Measurements from ENCODE around the gene IFNL1. TPM values are rescaled to one million over a fixed set of nuclear protein-coding genes. Genes with fewer than 3 reads are reported as not detected.

The IFNL1 gene
- total RNA-seq, 2 experiments from 2014 or later = not detected

DNA sequence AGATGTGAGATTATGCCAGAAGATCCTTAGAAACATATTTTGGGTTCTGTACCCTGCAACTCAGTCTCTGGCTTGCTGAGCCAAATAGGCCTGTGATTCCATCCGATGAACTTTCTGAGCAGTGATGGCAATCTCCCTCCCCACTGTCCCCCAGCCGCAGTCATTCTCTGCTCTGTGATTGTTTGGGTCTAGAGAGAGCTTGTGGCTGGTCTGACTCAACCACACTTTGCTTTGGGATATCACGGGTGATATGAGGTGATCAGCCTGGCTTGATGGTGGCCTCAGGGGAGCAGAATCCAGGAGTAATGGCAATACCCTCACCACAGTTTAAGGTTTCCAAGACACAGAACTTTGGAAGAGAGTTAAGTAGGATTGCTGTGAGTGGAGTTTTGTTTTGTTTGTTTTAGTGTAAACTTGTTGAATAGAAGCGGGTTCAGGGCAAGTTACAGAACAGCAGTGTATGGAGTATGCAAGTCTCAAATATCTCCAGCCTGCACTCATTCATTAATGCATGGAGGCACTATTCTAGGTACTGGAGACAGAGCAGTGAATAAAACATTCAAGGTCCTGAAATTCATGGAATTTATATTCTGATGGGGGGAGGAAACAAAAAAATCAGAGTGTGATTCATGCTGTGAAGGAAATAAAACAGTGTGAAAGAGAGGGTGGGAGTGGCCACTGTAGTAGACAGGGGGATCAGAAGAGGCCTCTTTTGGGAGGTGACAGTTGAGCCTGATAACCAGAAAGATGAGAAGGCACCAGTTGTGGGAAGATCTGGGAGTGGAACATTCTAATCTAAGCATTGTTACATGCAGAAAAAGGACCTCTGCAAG is 51.3 kb downstream of the IFNL1 start:
- H3K36me3 ChIP-seq (ENCODE audit: insufficient read depth, low read length) = peaks cover 30% of the 10 kb centered on the region
- POLR2A ChIA-PET = interaction anchor here (1.3 kb wide), 1 partner anchor 43 kb away, joined by 3 read pairs; the partner anchor contains the start of gene PAF1
- H3K27me3 ChIP-seq (ENCODE audit: control insufficient read depth in 1 of 2, insufficient read depth in 2 of 2, low read length in 2 of 2) = no peaks in the 10 kb centered on the region
- CTCF ChIA-PET = interaction anchor here (0.6 kb wide), 1 partner anchor 135 kb away, joined by 3 read pairs; no protein-coding TSS in a partner anchor
- no peaks in the 10 kb centered on the region for H3K9me3 Mint-ChIP-seq
- ATAC-seq (ENCODE audit: poor library complexity) (no peak), DNase-seq (no peak)
- no peak overlapping the region for H3K27ac ChIP-seq (ENCODE audit: low read depth in 1 of 2, low read length in 2 of 2)
- H3K36me3 Mint-ChIP-seq (ENCODE audit: low read depth) = peaks cover 71% of the 10 kb centered on the region
- no peak overlapping the region for H3K4me3 ChIP-seq (ENCODE audit: low read length)
- H3K4me1 Mint-ChIP-seq (ENCODE audit: low read depth) = peaks cover 77% of the 10 kb centered on the region
- no peak overlapping the region for H3K4me3 Mint-ChIP-seq
- H3K4me1 ChIP-seq (ENCODE audit: insufficient read depth, low read length) = peaks cover 34% of the 10 kb centered on the region
- no peaks in the 10 kb centered on the region for H3K9me3 ChIP-seq (ENCODE audit: control insufficient read depth in 1 of 2, insufficient read depth in 1 of 2, low read length in 2 of 2)
- TF ChIP-seq, protein P1, sequence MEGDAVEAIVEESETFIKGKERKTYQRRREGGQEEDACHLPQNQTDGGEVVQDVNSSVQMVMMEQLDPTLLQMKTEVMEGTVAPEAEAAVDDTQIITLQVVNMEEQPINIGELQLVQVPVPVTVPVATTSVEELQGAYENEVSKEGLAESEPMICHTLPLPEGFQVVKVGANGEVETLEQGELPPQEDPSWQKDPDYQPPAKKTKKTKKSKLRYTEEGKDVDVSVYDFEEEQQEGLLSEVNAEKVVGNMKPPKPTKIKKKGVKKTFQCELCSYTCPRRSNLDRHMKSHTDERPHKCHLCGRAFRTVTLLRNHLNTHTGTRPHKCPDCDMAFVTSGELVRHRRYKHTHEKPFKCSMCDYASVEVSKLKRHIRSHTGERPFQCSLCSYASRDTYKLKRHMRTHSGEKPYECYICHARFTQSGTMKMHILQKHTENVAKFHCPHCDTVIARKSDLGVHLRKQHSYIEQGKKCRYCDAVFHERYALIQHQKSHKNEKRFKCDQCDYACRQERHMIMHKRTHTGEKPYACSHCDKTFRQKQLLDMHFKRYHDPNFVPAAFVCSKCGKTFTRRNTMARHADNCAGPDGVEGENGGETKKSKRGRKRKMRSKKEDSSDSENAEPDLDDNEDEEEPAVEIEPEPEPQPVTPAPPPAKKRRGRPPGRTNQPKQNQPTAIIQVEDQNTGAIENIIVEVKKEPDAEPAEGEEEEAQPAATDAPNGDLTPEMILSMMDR (IDR thresholded peaks at IDR 0.05) = no peak
- H3K27me3 Mint-ChIP-seq = no peaks in the 10 kb centered on the region
- intact Hi-C loops (cut with DNase I, micrococcal nuclease) = loop anchor here (10.0 kb wide), 2 partner anchors 187 to 937 kb away; partner anchors contain the start of genes AKT2 (in 1 of the 2) and EID2B (in 1 of the 2)
- peak overlapping the region; percentile 22 for H3K27ac Mint-ChIP-seq

Other genes starting within 250 kb of the IFNL1 start
- gene ACP7, start 212.0 kb upstream of the IFNL1 start, total RNA-seq = not detected
- gene PAK4, start 170.6 kb upstream of the IFNL1 start, total RNA-seq = 1 to 10 TPM; 2.7 to 6.3 TPM
- gene NCCRP1, start 99.4 kb upstream of the IFNL1 start, total RNA-seq = not detected
- not detected for gene SYCN, start 92.1 kb upstream of the IFNL1 start, total RNA-seq
- not detected for gene IFNL3, start 51.4 kb upstream of the IFNL1 start, total RNA-seq
- not detected for gene IFNL4, start 47.6 kb upstream of the IFNL1 start, total RNA-seq
- not detected for gene IFNL2, start 28.0 kb upstream of the IFNL1 start, total RNA-seq
- gene LRFN1, start 24.5 kb downstream of the IFNL1 start, total RNA-seq = 1 to 10 TPM; 2.3 to 2.6 TPM
- gene GMFG, start 39.6 kb downstream of the IFNL1 start, total RNA-seq = 100 to 1,000 TPM; 352 to 367 TPM
- 10 to 100 TPM; 65.0 to 66.9 TPM for gene SAMD4B, start 46.0 kb downstream of the IFNL1 start, total RNA-seq
- gene PAF1, start 94.7 kb downstream of the IFNL1 start, total RNA-seq = 100 to 1,000 TPM in 1 of 2 experiments, 10 to 100 TPM in 1; 99.6 to 101 TPM
- gene MED29, start 95.0 kb downstream of the IFNL1 start, total RNA-seq = 10 to 100 TPM; 45.0 to 46.1 TPM
- gene ZFP36, start 110.4 kb downstream of the IFNL1 start, total RNA-seq = 1,000 to 10,000 TPM; 1,278 to 1,362 TPM
- 10 to 100 TPM; 80.6 to 81.4 TPM for gene PLEKHG2, start 116.3 kb downstream of the IFNL1 start, total RNA-seq
- 1,000 to 10,000 TPM; 4,625 to 4,839 TPM for gene RPS16, start 139.5 kb downstream of the IFNL1 start, total RNA-seq
- 100 to 1,000 TPM; 322 to 333 TPM for gene SUPT5H, start 149.2 kb downstream of the IFNL1 start, total RNA-seq
- gene TIMM50, start 184.4 kb downstream of the IFNL1 start, total RNA-seq = 10 to 100 TPM; 38.3 to 43.4 TPM
- not detected for gene DLL3, start 202.5 kb downstream of the IFNL1 start, total RNA-seq
- gene SELENOV, start 218.7 kb downstream of the IFNL1 start, total RNA-seq = not detected
- gene EID2B, start 236.4 kb downstream of the IFNL1 start, total RNA-seq = 1 to 10 TPM; 5.0 to 5.1 TPM
- 10 to 100 TPM; 17.2 to 18.1 TPM for gene EID2, start 243.8 kb downstream of the IFNL1 start, total RNA-seq

Measured in CD4-positive, alpha-beta T cell (primary cell).